HG02981 (cell line): ENCODE results near the gene AMBRA1.
A peak's percentile ranks its signal among the peaks of the same experiment; 100 is the strongest.

Source experiments
- ATAC-seq: cut with Tn5 transposase; IDR thresholded peaks from one replicate; pipeline ENCODE4 v1.9.1; 2021; ENCODE audit warnings: mild to moderate bottlenecking, moderate library complexity; ENCODE audit not compliant: unreplicated experiment

The AMBRA1 gene

GRCh38 chr11:46413760-46414465 is 179.9 kb downstream of the AMBRA1 start:
- ATAC-seq = no peak

DNA sequence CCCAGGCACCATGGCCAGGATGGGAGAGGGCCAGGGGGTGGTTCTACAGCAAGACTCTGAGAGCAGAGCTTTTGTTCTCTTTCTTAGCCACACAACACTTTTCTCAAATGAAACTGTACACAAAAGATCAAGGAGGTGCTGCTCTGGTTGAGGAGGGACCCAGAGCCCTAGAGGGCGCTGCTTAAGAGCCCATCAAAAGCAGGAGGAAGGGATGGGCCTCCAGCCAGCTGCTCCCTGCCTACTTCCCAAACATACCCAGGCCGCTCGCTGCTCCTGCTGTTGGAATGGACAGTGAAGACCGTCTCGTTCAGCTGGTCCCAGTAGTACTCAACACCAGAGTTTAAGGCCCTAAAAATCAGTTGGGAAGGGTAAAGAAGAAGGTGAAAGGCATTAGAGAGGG is 183.8 kb downstream of the AMBRA1 start:
- no peak for ATAC-seq

DNA sequence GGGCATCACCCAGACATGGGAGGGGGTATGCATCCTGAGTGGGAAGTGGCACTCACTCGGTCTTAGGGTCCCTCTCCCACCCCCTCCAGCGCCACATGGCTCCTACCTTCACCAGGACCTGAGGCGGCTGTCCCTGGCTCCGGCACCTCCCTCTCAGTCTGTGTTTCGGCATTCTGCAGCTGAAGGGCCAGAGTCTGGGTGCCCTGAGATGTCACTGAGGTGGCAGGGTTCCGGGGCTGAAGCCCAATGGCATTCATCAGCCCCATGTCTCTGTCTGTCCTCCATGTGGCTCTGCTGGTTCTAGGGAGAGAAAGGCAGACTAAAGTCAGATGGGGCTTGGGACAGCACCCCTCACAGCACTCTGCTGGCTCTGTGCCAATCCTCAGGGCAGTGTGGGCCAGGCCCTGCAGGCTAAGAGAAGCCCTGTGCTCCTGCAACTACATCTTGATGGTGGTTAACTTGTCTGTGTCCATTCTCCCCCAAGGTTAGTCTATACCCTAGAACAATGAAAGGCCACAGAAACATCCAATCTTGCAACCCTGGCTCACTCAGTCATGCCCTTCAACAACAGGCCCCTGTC is 185.3 kb downstream of the AMBRA1 start:
- no peak for ATAC-seq

GRCh38 chr11:46407635-46408034 is 186.2 kb downstream of the AMBRA1 start:
- ATAC-seq = no peak

GRCh38 chr11:46404476-46405017 is 189.3 kb downstream of the AMBRA1 start:
- ATAC-seq = no peak

DNA sequence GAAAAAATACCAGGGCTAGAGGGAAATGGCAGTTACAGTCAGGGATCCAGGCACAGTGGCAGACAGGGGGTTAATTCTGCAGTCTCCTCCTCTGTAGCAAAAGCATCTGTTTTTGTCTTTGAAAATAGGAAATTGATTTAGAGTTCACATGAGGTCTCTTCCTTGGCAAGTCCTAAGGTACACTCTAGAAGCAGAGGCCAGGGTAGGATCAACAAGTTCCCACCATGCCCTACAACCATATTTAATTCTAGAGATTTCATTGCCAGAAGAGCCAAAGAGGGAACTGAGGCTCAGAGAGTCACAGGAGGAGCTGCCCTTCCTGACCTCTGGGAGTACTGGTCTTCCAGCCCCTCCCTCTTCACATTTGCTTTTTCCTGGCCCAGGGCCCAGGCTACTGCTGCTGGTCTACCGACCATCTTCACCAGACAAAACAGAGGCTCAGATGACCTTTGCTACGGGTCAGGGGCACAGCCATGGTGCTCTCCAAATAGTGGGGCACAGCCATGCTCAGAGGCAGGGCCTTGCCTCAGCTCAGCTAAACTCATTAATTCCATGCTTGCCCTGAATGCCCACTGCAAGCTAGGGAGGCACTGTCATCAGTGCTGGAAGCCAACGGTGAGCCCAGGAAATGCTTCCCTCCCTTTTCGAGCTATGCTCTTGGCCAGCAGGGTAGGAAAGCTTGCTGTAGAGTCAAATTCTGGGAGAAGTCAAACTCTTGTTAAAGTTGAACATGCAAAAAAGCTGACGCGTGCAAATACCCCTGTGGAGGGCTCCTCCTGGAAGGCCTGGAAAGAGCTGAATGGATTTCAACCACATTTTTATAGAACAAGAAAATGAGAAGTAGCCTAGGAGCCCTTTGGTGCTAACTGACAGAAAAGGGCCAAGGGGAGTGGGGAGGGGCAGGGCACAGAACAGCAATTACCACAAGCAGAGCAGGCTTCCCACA is 190.6 kb downstream of the AMBRA1 start:
- ATAC-seq = no peak

- ATAC-seq = no peak
Measured at GRCh38 chr11:46397526-46397925, 196.3 kb downstream of the AMBRA1 start.

- ATAC-seq = no peak
Measured at GRCh38 chr11:46393759-46394158, 200.1 kb downstream of the AMBRA1 start.

DNA sequence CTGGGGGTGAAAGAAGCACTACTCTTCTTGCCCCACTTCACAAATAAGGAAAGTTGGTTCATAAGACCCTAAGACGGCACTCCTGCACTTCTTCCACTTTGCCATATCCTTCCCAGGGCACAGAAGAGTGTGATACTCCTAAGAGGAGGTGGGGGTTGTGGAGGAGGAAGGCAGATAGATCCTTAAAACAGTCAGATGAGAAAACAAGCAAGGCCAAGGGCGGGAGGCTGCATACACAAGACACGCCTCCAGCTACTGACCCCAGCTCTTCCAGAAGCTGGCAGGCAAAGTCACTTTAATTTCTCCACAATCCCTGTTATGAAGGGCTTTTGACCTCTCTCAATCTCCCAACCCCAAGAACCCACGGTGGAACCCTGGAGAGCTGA is 200.6 kb downstream of the AMBRA1 start:
- ATAC-seq = no peak

GRCh38 chr11:46392421-46393230 is 201.2 kb downstream of the AMBRA1 start:
- ATAC-seq = peak; percentile 62

DNA sequence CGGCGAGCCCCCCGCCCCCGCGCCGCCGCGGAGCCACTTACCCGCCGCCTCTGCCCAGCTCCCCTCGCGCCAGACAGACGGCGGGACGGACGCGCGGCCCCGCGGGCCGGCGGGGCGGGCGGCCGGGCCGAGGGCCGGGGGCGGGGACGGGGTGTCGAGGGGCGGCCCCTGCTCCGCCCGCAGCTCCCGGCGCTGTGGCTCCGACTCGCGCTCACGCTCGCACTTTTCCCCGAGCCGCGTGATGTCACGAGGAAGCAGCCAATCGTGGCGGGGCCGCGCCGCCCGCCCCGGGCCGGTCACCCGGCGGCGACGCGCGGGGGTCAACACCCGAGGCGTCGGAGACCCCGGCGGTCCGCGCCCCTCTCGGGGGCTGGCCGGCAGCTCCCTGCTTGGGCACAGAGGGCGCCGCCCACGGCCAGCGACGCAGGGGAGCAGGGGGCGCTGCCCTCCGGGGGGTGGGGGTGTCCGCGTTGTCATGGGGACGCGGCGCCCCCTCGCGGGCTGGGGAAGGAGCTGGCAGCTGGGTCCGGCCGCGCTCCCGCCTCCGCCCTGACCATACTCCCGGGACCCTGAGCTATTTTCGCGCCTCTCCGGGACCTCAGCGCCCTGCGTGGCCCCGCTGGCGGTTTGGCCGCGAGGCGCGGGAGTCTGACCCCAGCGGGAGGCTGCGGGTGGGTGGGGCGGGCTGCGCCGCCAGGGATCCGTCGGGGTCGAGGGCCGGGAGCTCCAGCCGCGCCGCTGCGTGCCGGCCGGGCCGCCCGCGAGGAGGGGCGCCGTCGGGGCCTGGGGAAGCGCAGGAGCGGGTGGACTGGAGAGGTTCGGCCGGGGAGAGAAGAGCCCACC is 202.0 kb downstream of the AMBRA1 start, which contains the start of gene CHRM4:
CHRM4 (minus strand) TSS at position 199 of the 843 bp plus-strand sequence. CDS start 5,219 bp downstream, outside the sequence.
- no peak for ATAC-seq

DNA sequence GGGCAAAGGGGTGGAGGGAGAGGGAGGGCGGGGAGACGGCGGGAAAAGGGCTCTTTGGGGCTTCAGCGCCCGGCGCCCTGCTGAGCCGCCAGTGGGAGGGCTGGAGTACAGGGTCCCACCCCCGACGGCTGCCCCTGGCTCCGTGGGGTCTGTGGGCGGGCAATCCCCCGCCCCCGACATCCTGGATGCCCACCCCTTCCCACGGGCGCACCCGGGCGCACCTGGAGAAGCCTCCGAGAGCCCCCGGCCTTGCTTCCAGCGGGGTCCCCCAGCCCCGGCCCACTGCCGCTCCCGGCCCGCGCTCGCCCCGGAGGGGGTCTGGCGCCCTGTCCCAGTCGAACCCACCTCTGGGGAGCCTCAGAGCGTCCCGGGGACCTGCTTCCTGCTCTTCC is 202.6 kb downstream of the AMBRA1 start:
- ATAC-seq = no peak

- ATAC-seq = no peak
Measured at GRCh38 chr11:46390331-46391171, 203.3 kb downstream of the AMBRA1 start.

DNA sequence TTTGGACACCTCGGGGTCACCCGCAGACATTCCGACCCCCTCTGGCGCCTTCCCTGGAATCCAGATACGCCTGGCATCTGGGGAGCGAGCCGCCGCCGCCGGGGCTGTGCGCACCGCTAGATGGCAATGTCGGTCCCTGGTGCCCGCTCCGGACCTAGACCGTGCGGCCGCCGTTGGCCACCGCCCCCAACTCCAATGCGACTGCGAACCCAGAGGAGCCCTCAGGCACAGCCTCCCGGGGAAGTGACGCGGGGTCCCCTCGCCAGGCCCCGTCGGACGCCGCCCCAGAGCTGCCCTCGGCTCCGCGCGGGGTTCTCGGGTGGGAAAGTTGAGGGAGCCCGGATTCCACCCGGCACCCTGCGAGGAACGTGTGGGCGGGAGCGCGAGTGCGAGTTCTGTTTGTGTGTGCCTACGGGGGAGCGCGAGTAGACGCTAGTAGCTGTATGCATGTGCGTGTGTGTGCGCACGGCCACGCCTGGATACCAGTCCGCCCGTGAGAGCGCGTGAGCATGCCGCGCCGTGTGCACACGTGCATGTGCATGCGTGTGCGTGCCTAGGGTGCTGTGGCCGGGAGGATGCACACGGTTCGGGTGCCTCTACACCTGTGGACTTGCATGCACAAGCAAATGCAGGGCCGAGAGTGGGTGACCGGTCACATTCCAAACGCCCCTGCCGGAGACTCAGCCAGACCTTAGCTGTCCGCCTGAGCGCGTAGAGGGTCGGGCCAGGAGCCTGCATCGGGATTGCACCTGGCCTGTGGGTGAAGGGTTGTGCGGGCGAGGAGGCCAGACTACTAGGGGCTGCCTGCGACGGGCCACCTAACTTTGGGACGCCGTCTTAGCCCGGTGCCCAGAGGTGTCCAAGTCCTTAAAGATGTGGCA is 204.1 kb downstream of the AMBRA1 start:
- ATAC-seq = no peak

DNA sequence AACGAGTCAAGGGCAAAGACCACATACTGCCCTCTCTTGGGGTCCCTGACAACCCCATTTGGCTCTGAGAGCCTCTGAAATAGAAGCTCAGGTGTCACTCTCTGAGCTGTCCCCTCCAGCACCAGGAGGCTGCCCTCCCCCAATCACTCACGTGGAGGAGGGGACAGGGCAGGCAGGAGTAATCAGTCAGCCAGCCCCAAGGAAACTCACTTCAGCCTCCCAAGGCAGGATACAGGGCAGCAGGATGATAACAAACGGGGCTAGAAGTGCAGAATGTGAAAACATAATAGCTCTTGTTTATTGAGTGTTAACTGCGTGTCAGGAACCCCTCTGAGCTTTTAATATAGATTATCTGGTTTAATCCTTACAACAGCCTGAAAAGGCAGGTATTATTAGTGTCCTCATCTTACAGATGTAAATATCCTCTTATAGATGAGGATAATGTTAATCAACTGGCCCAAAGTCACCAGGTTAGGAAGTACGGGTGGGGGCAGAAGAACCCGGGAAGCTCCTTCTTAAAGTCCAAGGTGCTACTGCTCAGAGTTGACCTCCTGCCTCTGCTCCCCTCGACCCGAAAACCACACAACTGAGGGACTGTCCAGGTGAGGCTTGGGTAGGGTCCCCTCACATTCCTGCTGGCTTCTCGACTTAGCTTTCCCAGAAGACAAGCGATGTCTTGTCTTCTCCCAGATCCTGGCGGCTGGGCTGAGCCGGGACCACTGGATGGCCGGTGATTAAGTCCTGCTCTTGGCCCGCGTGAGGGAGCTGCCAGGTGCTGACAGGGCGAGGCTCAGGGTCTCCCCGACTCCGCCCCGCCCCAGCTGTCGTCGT is 205.0 kb downstream of the AMBRA1 start:
- no peak for ATAC-seq

DNA sequence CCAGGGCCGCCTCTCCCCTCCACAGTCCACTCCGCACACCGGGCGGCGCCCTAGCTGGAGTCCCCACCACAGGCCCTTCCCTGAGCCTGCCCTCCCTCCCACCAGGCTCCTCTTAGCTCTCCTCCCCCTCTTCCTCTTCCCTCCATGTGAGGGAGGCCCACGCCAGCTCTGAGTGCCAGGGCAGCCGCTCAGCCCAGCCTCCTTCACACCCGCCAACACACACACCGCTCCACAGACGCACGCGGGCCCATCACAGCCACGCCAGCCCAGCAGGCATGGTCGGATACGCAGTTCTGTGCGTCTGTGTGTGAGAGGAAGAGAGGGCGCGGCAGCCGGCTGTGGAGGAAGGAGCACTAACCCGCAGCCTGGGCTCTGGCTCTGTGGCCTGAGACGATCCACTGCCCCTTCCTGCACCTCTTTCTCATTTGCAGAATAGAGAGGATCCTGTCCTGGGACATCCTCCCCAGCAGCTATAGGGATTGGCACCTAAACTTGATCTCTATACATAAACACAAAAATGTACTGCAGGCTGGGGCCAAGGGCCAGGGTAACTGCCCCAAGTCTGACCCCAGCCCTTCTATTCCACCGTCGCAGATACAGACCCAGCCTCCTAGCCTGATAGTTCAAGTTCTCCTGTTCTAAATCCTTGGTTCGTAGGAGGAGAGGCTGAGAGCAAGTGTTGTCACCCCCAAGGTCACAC is 205.8 kb downstream of the AMBRA1 start:
- no peak for ATAC-seq
